Esophagus (tissue), 2 donors: ENCODE data around the gene FRMD8. TPM values are rescaled to one million over a fixed set of nuclear protein-coding genes. Genes with fewer than 3 reads are reported as not detected.

ENCODE experiments used
- H3K27ac ChIP-seq, 2 donors: one replicate each; pipeline ENCODE4 v1.5.1; 2013; ENCODE audit warnings: low read depth in 2 of 2, mild to moderate bottlenecking in 2 of 2, inconsistent platforms in 1 of 2, low read length in 1 of 2, moderate library complexity in 1 of 2
- H3K27me3 ChIP-seq, 2 donors: one replicate each; pipeline ENCODE4 v1.6.1; 2013; ENCODE audit warnings: low read length in 2 of 2, control low read depth in 1 of 2, mild to moderate bottlenecking in 1 of 2; ENCODE audit not compliant: insufficient read depth in 2 of 2, control insufficient read depth in 1 of 2
- H3K36me3 ChIP-seq, 2 donors: one replicate each; pipeline ENCODE4 v1.6.1; 2013; ENCODE audit warnings: low read length in 1 of 2; ENCODE audit not compliant: control insufficient read depth in 2 of 2, insufficient read depth in 2 of 2
- H3K4me1 ChIP-seq, 2 donors: one replicate each; pipeline ENCODE4 v1.6.1; 2013; ENCODE audit warnings: low read length in 1 of 2; ENCODE audit not compliant: control insufficient read depth in 2 of 2, insufficient read depth in 2 of 2
- H3K4me3 ChIP-seq, 2 donors: one replicate each; pipeline ENCODE4 v1.5.1; 2013; ENCODE audit warnings: low read length in 2 of 2, mild to moderate bottlenecking in 2 of 2, low read depth in 1 of 2, moderate library complexity in 1 of 2
- H3K9me3 ChIP-seq, 2 donors: one replicate each; pipeline ENCODE4 v1.6.1; 2013; ENCODE audit warnings: mild to moderate bottlenecking in 2 of 2, low read depth in 1 of 2, low read length in 1 of 2, moderate library complexity in 1 of 2; ENCODE audit not compliant: control insufficient read depth in 2 of 2, insufficient read depth in 1 of 2
- WGBS, 2 donors: extraction: QIAGEN DNeasy Blood & Tissue Kit; methylation state at CpG; one replicate each; pipeline ENCODE4 v1.1.7; 2013; 5-methylcytosine and 5-hydroxymethylcytosine counted together
- polyA plus RNA-seq, 2 donors: library from polyadenylated mRNA; stranded (reverse); fragments of 200-250 nt; gene quantifications; one replicate each; pipeline ENCODE4 v1.2.3, GENCODE V29; 2013
- donor health status: healthy with polysubstance abuse.
- donor health status: Bipolar disorder and iron deficiency.

The FRMD8 gene
- polyA plus RNA-seq, 2 donors: 25.2 to 27.8 TPM

DNA sequence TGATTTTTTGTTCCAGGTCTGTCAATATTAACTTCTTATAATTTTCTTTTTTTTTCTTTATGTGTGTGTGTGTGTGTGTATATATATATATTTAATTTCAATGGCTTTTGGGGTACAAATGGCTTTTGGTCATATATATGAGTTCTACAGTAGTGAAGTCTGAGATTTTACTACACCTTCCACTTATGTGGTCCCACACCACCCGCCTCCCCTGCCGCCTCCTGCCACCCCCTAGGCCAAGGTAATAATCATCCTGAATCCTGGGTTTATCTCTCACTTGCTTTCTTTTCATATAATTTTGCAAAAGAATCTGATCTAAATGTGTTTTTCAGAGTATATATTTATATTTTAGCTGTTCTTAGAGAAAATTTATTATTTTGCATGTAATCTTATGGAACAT, 47.2 kb downstream of the FRMD8 start:
- Histone ChIP-seq H3K27me3 (no peaks in the 10 kb centered on the region), H3K9me3 (no peaks in the 10 kb centered on the region), H3K4me1 (peaks cover 0 to 3% of the 10 kb centered on the region in 2 donors), H3K4me3 (peak overlapping the region in 1 of 2 donors; percentile 39), H3K36me3 (peaks cover 8 to 12% of the 10 kb centered on the region in 2 donors), H3K27ac (no peak overlapping the region)
- WGBS, 2 donors: 93 to 95% methylated on average over 2 of the region's 2 CpGs

DNA sequence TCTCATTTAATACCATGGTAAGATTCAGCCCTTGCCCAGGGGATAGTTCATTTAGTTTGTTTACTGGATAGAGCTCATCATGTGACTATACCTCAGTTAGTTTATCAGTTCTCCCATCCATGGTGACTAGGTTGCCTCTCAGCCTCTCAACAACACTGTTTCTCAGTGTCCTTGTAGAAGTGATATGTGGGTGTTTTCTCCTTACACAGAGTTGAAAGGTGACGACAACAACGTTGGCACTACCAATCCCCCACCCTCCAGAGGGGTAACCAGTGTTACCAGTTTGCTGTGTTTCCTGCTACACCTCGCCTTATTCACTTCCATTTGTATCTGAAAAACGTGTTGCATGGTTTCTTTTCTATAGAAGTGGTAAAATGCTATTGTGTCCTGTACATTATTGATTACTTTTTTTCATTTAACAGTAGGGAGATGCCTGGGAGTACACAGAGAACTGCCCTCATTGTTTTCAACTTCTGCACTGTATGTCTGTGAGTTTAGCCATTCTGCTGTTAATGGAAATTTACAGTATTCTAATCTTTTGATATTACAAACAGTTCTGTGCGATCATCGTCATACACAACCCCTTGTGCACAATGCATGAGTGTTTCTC, 47.7 kb downstream of the FRMD8 start:
- peak overlapping the region in 1 of 2 donors; percentile 39 for H3K4me3 ChIP-seq
- H3K27ac ChIP-seq: peak overlapping the region; percentile 6 to 73
- H3K4me1 ChIP-seq: peaks cover 0 to 3% of the 10 kb centered on the region in 2 donors
- no peaks in the 10 kb centered on the region for H3K9me3 ChIP-seq
- no peaks in the 10 kb centered on the region for H3K27me3 ChIP-seq
- H3K36me3 ChIP-seq: peaks cover 8 to 12% of the 10 kb centered on the region in 2 donors
- WGBS, 2 donors: 45 to 53% methylated on average over 6 of the region's 6 CpGs

DNA sequence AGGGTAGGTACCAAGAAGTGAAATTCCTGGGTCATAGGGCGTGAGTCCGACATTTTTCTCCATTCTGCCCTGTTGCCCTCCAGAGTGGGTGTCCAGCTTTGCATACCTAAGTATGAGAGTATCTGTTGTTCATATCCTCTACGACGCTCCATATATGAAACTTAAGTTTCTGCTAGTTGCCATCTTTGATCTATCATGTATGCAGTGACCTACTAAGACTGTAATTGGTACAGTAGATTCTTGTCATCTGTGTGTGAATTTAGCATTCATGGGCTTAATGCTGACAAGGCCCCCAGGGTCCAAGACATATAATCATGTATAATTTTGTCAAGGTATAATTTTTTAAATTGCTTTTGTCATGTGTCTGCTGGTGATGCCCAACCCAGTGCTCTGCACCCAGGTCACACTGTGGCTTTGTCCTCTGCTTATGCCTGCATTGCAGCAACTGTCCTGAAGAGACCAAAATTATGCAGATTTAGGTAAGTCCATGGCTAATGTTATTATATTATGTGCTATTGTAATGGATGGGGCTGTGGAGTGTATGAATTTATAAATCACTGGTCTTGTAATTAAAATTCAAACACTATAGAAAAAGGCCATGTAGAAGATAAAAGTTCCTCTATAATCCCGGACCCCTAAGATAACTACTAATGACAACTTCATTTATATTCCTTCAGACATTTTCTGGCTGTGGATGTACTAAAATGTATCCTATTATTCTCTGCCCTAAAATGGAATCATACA, 48.4 kb downstream of the FRMD8 start:
- H3K27me3 ChIP-seq: no peaks in the 10 kb centered on the region
- H3K36me3 ChIP-seq: peaks cover 8 to 12% of the 10 kb centered on the region in 2 donors
- H3K27ac ChIP-seq: peak overlapping the region; percentile 55
- H3K4me1 ChIP-seq: peaks cover 0 to 3% of the 10 kb centered on the region in 2 donors
- no peaks in the 10 kb centered on the region for H3K9me3 ChIP-seq
- peak overlapping the region in 1 of 2 donors; percentile 39 for H3K4me3 ChIP-seq
- WGBS, 2 donors: 80 to 83% methylated on average over 5 of the region's 5 CpGs

DNA sequence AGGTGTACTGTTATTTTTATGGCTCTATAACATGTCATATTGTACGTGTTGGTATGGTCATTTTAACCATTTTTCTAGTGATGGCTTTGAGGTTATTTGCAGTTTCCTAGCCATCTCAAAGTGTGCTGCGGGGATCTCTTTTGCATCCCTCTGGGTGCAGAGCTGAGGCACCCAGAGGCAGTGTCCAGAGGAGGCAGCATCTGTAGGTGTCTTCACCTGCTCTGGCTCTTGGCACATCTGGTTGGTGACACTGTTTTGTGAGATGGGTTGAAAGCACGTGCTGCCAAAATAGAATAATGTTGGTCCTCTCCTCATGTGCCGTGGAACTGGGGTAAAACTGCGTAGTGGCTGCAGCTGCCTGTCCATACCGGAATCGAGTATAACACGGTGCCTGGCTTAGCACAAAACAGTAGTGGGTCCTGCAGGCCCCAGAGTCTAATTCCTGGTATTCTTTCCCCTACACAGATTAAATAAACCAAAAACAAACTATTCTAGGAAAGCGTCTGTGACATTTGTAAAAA, 49.0 kb downstream of the FRMD8 start:
- Histone ChIP-seq H3K9me3 (no peaks in the 10 kb centered on the region), H3K27me3 (no peaks in the 10 kb centered on the region), H3K4me1 (peaks cover 0 to 3% of the 10 kb centered on the region in 2 donors), H3K27ac (peak overlapping the region; percentile 26 to 71), H3K4me3 (peak overlapping the region; percentile 17 to 32), H3K36me3 (peaks cover 8 to 12% of the 10 kb centered on the region in 2 donors)
- 68 to 72% methylated on average over 9 of the region's 9 CpGs for WGBS, 2 donors

DNA sequence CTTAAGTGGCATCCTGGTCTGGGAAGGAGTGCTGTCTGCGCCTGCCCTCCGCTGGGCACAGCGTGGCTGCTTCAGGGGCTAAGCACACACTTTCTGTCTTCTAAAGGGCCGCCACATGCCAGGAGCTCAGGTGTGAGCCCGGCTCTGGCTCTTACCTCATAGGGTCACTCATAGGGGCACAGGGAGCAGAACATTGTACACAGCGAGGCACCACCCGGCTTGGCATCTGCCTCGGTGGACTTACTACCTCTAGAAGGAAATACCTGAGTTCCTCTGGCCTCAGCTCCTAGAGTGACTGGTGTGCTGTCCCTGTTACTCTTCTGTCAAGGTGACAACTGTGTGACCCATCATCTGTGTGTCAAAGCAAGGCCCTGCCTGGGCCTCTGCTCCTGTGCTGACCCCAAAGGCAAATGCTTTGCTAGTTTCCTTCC, 49.6 kb downstream of the FRMD8 start:
- WGBS, 2 donors: 68 to 72% methylated on average over 8 of the region's 8 CpGs
- Histone ChIP-seq H3K4me3 (peak overlapping the region in 1 of 2 donors; percentile 26), H3K27ac (peak overlapping the region; percentile 30 to 50), H3K4me1 (peaks cover 0 to 3% of the 10 kb centered on the region in 2 donors), H3K27me3 (no peaks in the 10 kb centered on the region), H3K9me3 (no peaks in the 10 kb centered on the region), H3K36me3 (peaks cover 8 to 12% of the 10 kb centered on the region in 2 donors)

DNA sequence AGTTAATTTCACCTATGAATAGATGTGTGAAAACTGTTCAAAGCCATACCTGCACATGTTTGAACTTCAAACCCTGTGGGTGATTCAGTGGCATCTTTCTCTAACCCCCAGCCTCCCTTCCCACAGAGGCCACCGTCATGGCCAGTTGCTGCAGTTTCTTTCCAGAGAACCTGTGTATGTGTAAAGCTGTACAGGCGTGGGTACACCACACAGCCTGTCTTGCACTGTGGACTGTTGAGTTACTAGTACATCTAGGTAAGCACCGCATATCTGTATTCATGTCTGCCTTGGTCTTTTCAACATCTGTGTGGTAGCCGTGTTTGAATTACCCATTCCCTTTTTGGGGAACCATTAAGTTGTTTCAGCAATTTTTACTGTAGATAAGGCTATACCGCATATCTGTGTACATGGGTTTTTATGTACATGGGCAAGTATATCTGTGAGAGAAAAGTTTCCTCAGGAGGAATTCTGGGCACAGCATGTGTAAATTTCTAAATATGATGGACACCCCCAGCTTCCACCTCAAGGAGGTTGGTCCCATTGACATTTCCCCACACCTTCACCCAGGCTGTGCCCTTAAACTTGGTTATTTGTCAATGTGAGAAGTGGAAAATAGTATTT, 50.1 kb downstream of the FRMD8 start:
- 77% methylated on average over 5 of the region's 5 CpGs for WGBS, 2 donors
- H3K4me1 ChIP-seq: peaks cover 0 to 3% of the 10 kb centered on the region in 2 donors
- H3K27me3 ChIP-seq: no peaks in the 10 kb centered on the region
- H3K36me3 ChIP-seq: peaks cover 8 to 12% of the 10 kb centered on the region in 2 donors
- no peaks in the 10 kb centered on the region for H3K9me3 ChIP-seq
- H3K27ac ChIP-seq: peak overlapping the region; percentile 30 to 50
- H3K4me3 ChIP-seq: peak overlapping the region in 1 of 2 donors; percentile 26

DNA sequence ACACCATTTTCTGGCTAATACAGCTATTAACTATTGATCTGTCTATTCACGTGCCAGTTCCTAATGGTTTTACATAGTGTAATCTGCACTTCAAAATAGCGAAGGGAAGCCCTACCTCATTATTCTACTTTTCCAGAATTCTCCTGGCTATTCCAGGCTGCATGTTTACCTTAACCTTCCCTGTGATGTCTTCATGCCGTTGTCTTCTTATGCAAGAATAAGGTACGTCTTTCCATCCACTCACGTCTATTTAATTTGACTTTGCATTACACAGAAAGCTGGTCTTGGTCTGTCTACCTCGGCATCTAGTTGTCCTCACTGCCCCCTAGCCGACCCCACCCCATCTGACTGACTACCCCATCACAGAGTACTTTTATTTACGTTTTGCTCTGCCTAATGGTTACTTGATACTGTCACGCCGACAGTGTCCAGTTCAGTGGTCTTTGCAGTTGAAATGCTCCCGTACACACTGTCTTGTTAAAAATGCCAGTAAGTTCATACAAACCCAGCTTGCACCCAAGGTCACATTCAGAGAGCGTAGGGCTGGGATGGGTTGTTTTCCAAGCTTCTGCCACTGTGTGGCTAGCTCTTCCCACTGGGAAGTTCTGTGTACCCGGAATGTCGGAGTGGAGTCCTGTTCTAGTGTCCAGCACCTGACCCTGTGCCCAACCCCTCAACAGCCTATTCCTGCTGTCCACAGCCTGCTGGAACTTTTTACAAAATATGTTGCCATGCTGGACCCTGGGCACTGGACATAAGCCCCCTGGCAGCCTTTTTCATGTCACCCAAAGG, 51.2 kb downstream of the FRMD8 start:
- Histone ChIP-seq H3K4me3 (peak overlapping the region in 1 of 2 donors; percentile 33), H3K27ac (peak overlapping the region; percentile 8 to 45), H3K9me3 (no peaks in the 10 kb centered on the region), H3K36me3 (peaks cover 8 to 12% of the 10 kb centered on the region in 2 donors), H3K27me3 (no peaks in the 10 kb centered on the region), H3K4me1 (peaks cover 2 to 7% of the 10 kb centered on the region in 2 donors)
- 74 to 75% methylated on average over 14 of the region's 14 CpGs for whole genome bisulfite sequencing, 2 donors

DNA sequence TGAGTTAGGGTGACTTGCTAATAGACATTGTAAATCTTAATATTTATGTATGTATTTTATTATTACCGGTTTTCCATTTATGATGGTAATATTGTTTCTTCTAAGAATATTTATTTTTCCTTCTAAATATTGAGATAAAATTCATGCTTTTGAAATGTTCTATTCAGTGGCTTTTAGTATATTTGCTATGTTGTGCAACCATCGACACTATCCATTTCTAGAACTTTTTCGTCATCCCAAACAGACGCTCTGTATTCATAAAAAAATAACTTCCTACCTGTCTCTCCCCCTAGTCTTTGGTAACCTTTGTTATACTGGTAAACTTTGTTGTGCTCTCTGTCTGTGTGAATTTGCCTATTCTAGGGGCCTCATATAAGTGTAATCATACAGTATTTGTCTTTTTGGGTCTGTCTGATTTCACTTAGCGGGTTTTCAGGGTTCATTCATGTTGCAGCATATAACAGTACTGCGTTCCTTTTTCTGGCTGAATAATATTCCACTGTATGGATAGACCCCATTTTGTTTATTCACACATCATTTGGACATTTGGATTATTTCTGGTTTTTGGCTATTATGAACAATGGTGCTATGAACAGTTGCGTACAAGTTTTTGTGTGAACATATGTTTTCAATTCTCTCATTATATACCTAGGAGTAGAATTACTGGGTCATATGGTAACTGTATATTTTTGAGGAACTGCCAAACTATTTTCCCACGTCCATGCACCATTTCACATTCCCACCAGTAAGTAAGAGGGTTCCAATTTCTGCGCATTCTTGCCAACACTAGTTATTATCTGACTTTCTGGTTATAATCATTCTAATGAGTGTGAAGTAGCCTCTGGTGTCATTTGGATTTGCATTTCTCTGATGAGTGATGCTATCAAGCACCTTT, 52.1 kb downstream of the FRMD8 start:
- H3K4me3 ChIP-seq: peak overlapping the region in 1 of 2 donors; percentile 33
- WGBS, 2 donors: 87 to 88% methylated on average over 9 of the region's 9 CpGs
- H3K36me3 ChIP-seq: peaks cover 8 to 17% of the 10 kb centered on the region in 2 donors
- H3K27ac ChIP-seq: no peak overlapping the region
- peaks cover 2 to 10% of the 10 kb centered on the region in 2 donors for H3K4me1 ChIP-seq
- H3K9me3 ChIP-seq: no peaks in the 10 kb centered on the region
- H3K27me3 ChIP-seq: no peaks in the 10 kb centered on the region
